ENCODE measurements around the gene CCDC6. TPM values are rescaled to one million over a fixed set of nuclear protein-coding genes. Genes with fewer than 3 reads are reported as not detected.
"Not testable (repeated sequence)": the region's sequence is repeated elsewhere in the genome, so short reads cannot be mapped to it uniquely, and the experiment has no call there.

Gene CCDC6
- total RNA-seq, 1 experiment from 2014 or later = 91.9 TPM

- H4K20me1 ChIP-seq (ENCODE audit: insufficient read depth) = no peaks in the 10 kb centered on the region
- H3K9me2 ChIP-seq (ENCODE audit: insufficient read depth) = no peaks in the 10 kb centered on the region
- no peaks in the 10 kb centered on the region for H3K9me3 ChIP-seq (ENCODE audit: insufficient read depth, low read depth)
- no peak overlapping the region for H3K4me2 ChIP-seq
- H3K79me2 ChIP-seq (ENCODE audit: low read depth) = no peaks in the 10 kb centered on the region
- H3K27ac ChIP-seq = no peak overlapping the region
- CTCF ChIA-PET = no interaction called here
- no peaks in the 10 kb centered on the region for H3F3A ChIP-seq (ENCODE audit: insufficient read depth, low read depth)
- H2AFZ ChIP-seq = no peak overlapping the region
- BruUV-seq (replicated peaks) = no TSS peak
- H3K36me3 ChIP-seq (ENCODE audit: low read depth) = no peaks in the 10 kb centered on the region
- no peak overlapping the region for H3K4me3 ChIP-seq
- intact Hi-C loops (cut with micrococcal nuclease; ENCODE audit: unreplicated experiment) = no loop called here
- TF ChIP-seq EZH2 (IDR thresholded peaks at IDR 0.05; ENCODE audit: low read depth) = no peak
- TF ChIP-seq CTCF (conservative IDR thresholded peaks at IDR 0.05) = no peak
- POLR2A ChIA-PET (ENCODE audit: unreplicated experiment) = no interaction called here
- H3K27me3 ChIP-seq (ENCODE audit: insufficient read depth, low read depth) = no peaks in the 10 kb centered on the region
- H3K4me1 ChIP-seq (replicated peaks; ENCODE audit: insufficient read depth) = no peaks in the 10 kb centered on the region
- DNase-seq = no peak
These were observed 157.5 kb downstream of the CCDC6 start for GRCh38 chr10:59748834-59749233.

GRCh38 chr10:59745163-59745650 is 161.1 kb downstream of the CCDC6 start:
- Histone ChIP-seq H3K4me3 (no peak overlapping the region), H3K9me2 (ENCODE audit: insufficient read depth) (no peaks in the 10 kb centered on the region), H3K27me3 (ENCODE audit: insufficient read depth, low read depth) (no peaks in the 10 kb centered on the region), H4K20me1 (ENCODE audit: insufficient read depth) (no peaks in the 10 kb centered on the region), H3F3A (ENCODE audit: insufficient read depth, low read depth) (no peaks in the 10 kb centered on the region), H3K4me1 (replicated peaks; ENCODE audit: insufficient read depth) (no peaks in the 10 kb centered on the region), H2AFZ (no peak overlapping the region), H3K4me2 (no peak overlapping the region), H3K79me2 (ENCODE audit: low read depth) (no peaks in the 10 kb centered on the region), H3K36me3 (ENCODE audit: low read depth) (no peaks in the 10 kb centered on the region), H3K9me3 (ENCODE audit: insufficient read depth, low read depth) (no peaks in the 10 kb centered on the region), H3K27ac (no peak overlapping the region)
- ChIA-PET POLR2A (ENCODE audit: unreplicated experiment) (no interaction called here), CTCF (no interaction called here)
- intact Hi-C loops (cut with micrococcal nuclease; ENCODE audit: unreplicated experiment) = no loop called here
- BruUV-seq (replicated peaks) = no TSS peak
- TF ChIP-seq CTCF (conservative IDR thresholded peaks at IDR 0.05) (no peak), EZH2 (IDR thresholded peaks at IDR 0.05; ENCODE audit: low read depth) (no peak)
- no peak for DNase-seq

- H3K4me2 ChIP-seq; H3K9me3 ChIP-seq (ENCODE audit: insufficient read depth, low read depth); H2AFZ ChIP-seq; H3K9me2 ChIP-seq (ENCODE audit: insufficient read depth); H3K27me3 ChIP-seq (ENCODE audit: insufficient read depth, low read depth); CTCF ChIA-PET; BruUV-seq (replicated peaks); H3K36me3 ChIP-seq (ENCODE audit: low read depth); H3K4me1 ChIP-seq (replicated peaks; ENCODE audit: insufficient read depth); intact Hi-C loops (cut with micrococcal nuclease; ENCODE audit: unreplicated experiment); H4K20me1 ChIP-seq (ENCODE audit: insufficient read depth); H3K27ac ChIP-seq; H3F3A ChIP-seq (ENCODE audit: insufficient read depth, low read depth); DNase-seq; H3K4me3 ChIP-seq; H3K79me2 ChIP-seq (ENCODE audit: low read depth); POLR2A ChIA-PET (ENCODE audit: unreplicated experiment): not testable (repeated sequence)
These were observed 161.6 kb downstream of the CCDC6 start for GRCh38 chr10:59744762-59745161.

GRCh38 chr10:59744156-59744555 is 162.2 kb downstream of the CCDC6 start:
- H3K27ac ChIP-seq; H3K36me3 ChIP-seq (ENCODE audit: low read depth); H3K9me2 ChIP-seq (ENCODE audit: insufficient read depth); H3F3A ChIP-seq (ENCODE audit: insufficient read depth, low read depth); H3K4me1 ChIP-seq (replicated peaks; ENCODE audit: insufficient read depth); H3K4me3 ChIP-seq; H3K27me3 ChIP-seq (ENCODE audit: insufficient read depth, low read depth); H4K20me1 ChIP-seq (ENCODE audit: insufficient read depth); H3K79me2 ChIP-seq (ENCODE audit: low read depth); H3K9me3 ChIP-seq (ENCODE audit: insufficient read depth, low read depth); intact Hi-C loops (cut with micrococcal nuclease; ENCODE audit: unreplicated experiment); H2AFZ ChIP-seq; DNase-seq; H3K4me2 ChIP-seq; BruUV-seq (replicated peaks); CTCF ChIA-PET: not testable (repeated sequence)
- POLR2A ChIA-PET (ENCODE audit: unreplicated experiment) = interaction anchor here (0.7 kb wide), 1 partner anchor 12 kb away, joined by 3 read pairs; no protein-coding TSS in a partner anchor
